VCaP (cell line): ENCODE data around the gene ITIH2.
A peak's percentile ranks its signal among the peaks of the same experiment; 100 is the strongest.
"Not testable (repeated sequence)": the region's sequence is repeated elsewhere in the genome, so short reads cannot be mapped to it uniquely, and the experiment has no call there.

Experiments
- H3K27ac ChIP-seq: fragments of 450-650 bp; 2 replicates; pipeline ENCODE4 v1.5.1; 2017
- TF ChIP-seq, protein P1 (sequence below): fragments of 450-650 bp; conservative IDR thresholded peaks from 2 replicates; pipeline ENCODE4 v1.5.1; 2017; ENCODE audit warnings: mild to moderate bottlenecking, moderate library complexity

Gene ITIH2

DNA sequence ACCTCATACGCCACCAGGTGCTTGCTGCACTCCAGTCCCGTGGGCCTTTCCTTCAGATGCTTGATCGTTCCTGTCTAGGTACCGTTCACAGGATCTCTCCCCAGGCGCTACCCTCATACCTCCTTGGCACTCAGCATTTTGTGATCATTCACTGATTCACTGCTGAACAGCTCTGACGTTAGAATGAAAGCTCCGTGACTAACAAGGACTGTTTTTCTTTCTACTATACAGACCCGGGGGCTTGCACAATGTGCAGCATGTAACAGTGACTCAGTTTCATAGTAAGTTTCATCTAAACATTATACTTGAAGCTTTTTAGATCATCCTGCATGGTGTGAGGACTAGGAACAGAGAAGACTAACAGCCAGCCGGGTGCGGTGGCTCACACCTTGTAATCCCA, 64.1 kb downstream of the ITIH2 start:
- TF ChIP-seq, protein P1, sequence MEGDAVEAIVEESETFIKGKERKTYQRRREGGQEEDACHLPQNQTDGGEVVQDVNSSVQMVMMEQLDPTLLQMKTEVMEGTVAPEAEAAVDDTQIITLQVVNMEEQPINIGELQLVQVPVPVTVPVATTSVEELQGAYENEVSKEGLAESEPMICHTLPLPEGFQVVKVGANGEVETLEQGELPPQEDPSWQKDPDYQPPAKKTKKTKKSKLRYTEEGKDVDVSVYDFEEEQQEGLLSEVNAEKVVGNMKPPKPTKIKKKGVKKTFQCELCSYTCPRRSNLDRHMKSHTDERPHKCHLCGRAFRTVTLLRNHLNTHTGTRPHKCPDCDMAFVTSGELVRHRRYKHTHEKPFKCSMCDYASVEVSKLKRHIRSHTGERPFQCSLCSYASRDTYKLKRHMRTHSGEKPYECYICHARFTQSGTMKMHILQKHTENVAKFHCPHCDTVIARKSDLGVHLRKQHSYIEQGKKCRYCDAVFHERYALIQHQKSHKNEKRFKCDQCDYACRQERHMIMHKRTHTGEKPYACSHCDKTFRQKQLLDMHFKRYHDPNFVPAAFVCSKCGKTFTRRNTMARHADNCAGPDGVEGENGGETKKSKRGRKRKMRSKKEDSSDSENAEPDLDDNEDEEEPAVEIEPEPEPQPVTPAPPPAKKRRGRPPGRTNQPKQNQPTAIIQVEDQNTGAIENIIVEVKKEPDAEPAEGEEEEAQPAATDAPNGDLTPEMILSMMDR: no peak
- no peak overlapping the region for H3K27ac ChIP-seq

DNA sequence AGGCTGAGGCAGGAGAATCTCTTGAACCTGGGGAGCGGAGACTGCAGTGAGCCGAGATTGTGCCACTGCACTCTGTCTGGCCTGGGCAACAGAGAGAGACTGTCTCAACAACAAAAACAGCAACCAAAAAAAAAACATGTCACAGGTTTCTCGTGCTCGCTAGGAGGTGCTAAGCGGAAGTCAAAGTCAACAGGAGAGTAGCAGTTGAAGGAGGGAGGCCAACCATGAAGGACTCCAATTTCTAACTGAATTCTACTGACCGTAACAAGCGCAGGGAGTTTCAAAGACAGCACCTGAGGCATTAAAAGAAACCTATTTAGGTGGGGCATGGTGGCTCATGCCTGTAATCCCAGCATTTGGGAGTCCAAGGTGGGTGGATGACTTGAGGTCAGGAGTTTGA, 65.3 kb downstream of the ITIH2 start:
- no peak overlapping the region for H3K27ac ChIP-seq
- TF ChIP-seq, protein P1: no peak

DNA sequence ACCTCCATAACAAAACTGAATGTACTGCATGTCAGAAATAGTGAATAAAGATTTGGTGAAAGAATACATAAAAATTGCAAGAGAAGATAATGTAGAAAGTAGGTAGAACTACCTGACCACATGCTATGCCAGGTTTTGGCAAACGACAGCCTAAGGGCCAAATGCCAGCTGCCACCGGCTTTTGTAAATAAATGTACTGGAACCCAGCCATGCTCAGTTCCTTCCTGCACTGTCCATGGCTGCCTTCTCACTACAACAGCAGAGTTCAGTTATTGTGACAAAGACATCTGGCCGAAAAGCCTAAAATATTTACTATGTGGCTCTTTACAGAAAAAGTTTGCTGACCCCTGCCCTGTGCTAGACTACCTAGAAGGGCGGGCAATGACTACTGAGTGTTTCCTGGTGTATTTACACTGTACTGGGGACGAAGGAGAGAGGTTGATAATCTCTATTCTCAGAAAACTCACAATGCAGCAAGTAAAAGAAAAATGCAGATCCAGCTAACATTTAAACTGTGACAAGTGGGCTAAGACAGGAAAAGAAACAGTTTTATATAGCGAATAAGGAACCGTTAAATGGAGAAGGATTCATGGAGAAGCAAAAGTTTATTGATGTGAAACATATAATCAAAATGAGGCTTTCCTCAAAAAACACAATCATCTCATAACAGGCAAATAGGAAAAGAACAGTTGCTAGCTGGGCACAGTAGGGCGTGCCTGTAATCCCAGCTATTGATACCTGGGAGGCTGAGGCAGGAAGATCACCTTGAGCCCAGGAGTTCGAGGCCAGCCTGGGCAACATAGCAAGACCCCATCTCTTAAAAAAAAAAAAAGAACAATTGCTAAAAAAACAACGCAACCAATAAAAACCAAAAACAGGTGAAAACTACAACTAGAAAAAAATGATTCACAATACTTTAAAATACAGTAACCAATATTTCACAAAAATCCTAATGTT, 71.0 kb downstream of the ITIH2 start:
- TF ChIP-seq, protein P1: no peak
- H3K27ac ChIP-seq: peak overlapping the region; percentile 83

DNA sequence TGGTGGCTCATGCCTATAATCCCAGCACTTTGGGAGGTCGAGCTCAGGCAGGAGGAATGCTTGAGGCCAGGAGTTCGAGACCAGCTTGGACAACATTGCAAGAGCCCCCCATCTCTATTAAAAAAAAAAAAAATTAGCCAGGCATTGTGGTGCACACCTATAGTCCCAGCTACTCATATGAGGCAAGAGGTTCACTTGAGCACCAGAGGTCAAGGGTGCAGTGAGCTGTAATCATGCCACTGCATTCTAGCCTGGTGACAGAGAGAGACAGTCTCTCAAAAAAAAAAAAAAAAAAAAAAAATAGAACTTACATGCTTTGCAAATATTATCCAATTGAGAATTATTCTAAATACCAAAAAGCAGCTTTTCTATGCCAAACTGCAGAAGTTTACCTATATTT, 73.7 kb downstream of the ITIH2 start:
- TF ChIP-seq, protein P1: no peak
- H3K27ac ChIP-seq: no peak overlapping the region

DNA sequence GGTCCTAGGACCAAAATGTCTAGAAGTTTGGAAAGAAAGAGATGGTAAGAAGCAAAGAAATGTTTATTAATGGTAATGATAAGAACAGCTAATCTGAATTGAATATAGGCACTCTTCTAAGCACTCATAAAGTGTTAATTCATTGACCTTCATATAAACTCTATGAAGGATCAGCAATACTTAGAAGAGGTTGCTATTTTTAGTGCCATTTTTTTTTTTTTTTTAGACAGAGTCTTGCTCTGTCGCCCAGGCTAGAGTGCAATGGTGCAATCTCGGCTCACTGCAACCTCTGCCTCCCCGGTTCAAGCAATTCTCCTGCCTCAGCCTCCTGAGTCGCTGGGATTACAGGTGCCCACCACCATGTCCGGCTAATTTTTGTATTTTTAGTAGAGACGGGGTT, 79.1 kb downstream of the ITIH2 start:
- not testable (repeated sequence) for H3K27ac ChIP-seq

DNA sequence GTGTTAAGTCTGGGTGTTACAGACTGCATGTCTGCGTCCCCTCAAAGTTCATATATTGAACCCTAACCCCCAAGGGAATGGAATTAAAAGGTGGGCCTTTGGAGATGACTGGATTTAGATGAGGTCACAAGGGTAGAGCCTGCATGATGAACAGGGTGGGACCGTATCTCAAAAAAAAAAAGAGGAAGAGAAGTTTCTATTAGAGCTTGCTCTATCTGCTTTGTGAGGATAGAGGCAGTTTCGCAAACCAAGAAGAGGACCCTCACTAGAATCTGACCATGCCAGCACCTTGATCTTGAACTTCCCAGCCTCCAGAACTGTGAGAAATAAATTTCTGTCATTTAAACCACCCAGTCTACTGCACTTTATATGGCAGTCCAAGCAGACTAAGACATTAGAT, 83.3 kb downstream of the ITIH2 start:
- no peak overlapping the region for H3K27ac ChIP-seq
- TF ChIP-seq, protein P1: no peak

DNA sequence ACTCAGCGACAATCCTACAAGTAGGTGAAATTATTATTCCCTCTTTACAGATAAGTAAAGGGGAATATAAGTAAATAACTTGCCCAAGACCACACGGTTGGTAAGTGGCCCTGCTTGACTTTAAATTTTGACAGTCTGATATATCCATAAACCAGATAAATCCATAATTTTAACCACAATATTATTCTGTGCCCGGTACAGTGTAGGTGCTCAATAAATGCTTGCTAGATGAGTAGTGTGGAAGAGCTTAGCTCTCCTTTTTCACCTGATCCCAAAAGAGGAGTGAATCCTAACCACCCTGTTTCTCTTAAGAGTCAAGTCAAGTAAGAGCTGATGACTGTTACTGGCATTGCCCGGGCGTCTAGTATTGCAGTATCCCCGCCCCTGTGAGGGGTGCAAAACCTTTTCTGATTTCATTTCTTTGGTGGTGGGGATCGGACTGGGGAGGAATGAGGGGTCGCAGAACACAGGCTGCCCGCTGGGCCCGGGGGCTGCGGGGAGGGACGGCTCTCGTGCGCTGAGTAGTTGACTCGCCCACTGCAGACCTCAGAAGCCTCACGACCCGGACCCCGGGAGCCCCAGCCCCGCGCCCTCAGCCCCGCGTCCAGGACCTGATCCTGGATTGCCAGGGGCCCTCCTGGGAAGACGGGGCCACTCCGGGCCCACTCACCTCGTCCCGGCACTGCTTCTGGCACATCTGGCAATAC, 84.2 kb downstream of the ITIH2 start:
- TF ChIP-seq, protein P1: no peak
- H3K27ac ChIP-seq: peak overlapping the region; percentile 89
